ENCODE results near the gene RUNX2. TPM values are rescaled to one million over a fixed set of nuclear protein-coding genes. Genes with fewer than 3 reads are reported as not detected.

Gene RUNX2
- total and polyA plus RNA-seq, 2 of the 8 experiments (the other 6 are each of a cell fraction or from before 2014, with no cell fraction given): 0.26 to 1.2 TPM

DNA sequence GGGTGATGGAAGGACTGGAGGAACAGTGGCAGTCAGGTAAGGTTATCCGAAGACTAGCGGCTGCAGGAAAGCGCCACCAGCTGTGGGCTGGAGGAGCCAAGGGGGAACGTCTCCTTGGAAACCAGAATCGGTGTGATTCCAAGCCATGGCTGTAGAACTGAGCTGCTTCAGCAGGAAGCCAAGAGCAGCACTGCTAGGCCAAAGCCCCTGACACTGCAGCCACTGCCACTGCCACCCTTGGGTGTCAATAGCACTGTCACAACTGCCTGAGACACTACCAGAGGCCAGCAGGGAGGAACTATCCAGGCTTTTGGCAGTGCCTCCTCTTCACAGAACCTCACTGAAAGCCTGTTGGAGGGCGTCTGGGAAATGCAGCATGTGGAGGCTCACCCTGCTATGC lies 339.2 kb downstream of the RUNX2 start:
- POLR2A ChIA-PET (ENCODE audit: partially characterized antibody): no interaction called here
- TF ChIP-seq YY1 (IDR thresholded peaks at IDR 0.05; ENCODE audit: low read depth, low read length): no peak
- TF ChIP-seq HDAC6 (IDR thresholded peaks at IDR 0.05; ENCODE audit: low read depth, low read length): no peak
- no peaks in the 10 kb centered on the region for H3K79me1 ChIP-seq (ENCODE audit: low read depth, low read length)

More for the DNA sequence above, 339.2 kb downstream of the RUNX2 start:
- peaks cover 7% of the 10 kb centered on the region; the same call in 1 of the 2 replicates for H3K23me2 ChIP-seq (ENCODE audit: low read depth, low read length)
- no peak overlapping the region for H3K4me2 ChIP-seq (ENCODE audit: insufficient read depth in 1 of 2, low read depth in 2 of 2, low read length in 2 of 2)
- no peak overlapping the region for H3K27ac ChIP-seq (ENCODE audit: low read depth, low read length)
- H2BK5ac ChIP-seq (ENCODE audit: low read depth, low read length): 0 out of 2 replicates have a peak overlapping the region, but pooled peaks have one; percentile 56
- H2BK15ac ChIP-seq (ENCODE audit: low read length): peak overlapping the region; percentile 31; the same call in 1 of the 2 replicates
- no peak overlapping the region for H4K8ac ChIP-seq (ENCODE audit: extremely low read depth, insufficient read depth, low read length)
- CTCF ChIA-PET (ENCODE audit: partially characterized antibody): interaction anchor here (0.6 to 0.9 kb wide), 3 partner anchors 11 to 1536 kb away, joined by 3 to 4 read pairs (median 3); no protein-coding TSS in a partner anchor
- no peak overlapping the region for H2AFZ ChIP-seq (ENCODE audit: low read length)
- H3K14ac ChIP-seq (ENCODE audit: insufficient read length): no peak overlapping the region
- H2AK5ac ChIP-seq (ENCODE audit: low read depth, low read length): no peak overlapping the region
- no peak overlapping the region for H2BK20ac ChIP-seq (ENCODE audit: low read length)
- H3K79me2 ChIP-seq (ENCODE audit: control insufficient read depth in 1 of 2, insufficient read depth in 2 of 2, low read length in 2 of 2): no peaks in the 10 kb centered on the region
- no peak overlapping the region for H3K23ac ChIP-seq (ENCODE audit: insufficient read length)
- H3K4me1 ChIP-seq (replicated peaks in 1 of 4; ENCODE audit: control insufficient read depth in 3 of 4, insufficient read depth in 4 of 4, low read length in 3 of 4): peaks cover 0 to 11% (median 4%) of the 10 kb centered on the region in 4 experiments; a peak in 5 of 7 replicates
- H2BK120ac ChIP-seq (replicated peaks; ENCODE audit: low read depth, low read length): no peak overlapping the region
- no peaks in the 10 kb centered on the region for H4K20me1 ChIP-seq (replicated peaks in 1 of 2; ENCODE audit: control insufficient read depth in 1 of 2, insufficient read depth in 2 of 2, low read length in 2 of 2)
- no peak overlapping the region for H3K18ac ChIP-seq (ENCODE audit: extremely low read depth, low read length)
- 76% methylated on average over 6 of the region's 6 CpGs; no CpG with 5 or more reads in 1 of the 2 experiments for WGBS, 2 experiments (ENCODE audit: extremely low coverage in 1 of 2, insufficient coverage in 1 of 2, insufficient read length in 1 of 2, insufficient replicate concordance in 2 of 2, low coverage in 1 of 2, low lambda C conversion rate in 2 of 2, missing lambda C conversion rate in 1 of 2)
- no peak overlapping the region for H4K91ac ChIP-seq (replicated peaks; ENCODE audit: insufficient read length, low read length)
- no peak overlapping the region for H3K9ac ChIP-seq (replicated peaks in 1 of 4; ENCODE audit: extremely low read depth in 1 of 4, low read depth in 3 of 4, low read length in 3 of 4)
- H3K9me3 ChIP-seq (ENCODE audit: insufficient read depth in 2 of 2, low read depth in 1 of 2, low read length in 1 of 2): no peaks in the 10 kb centered on the region
- H3K27me3 ChIP-seq (replicated peaks in 1 of 4; ENCODE audit: control insufficient read depth in 3 of 4, extremely low read depth in 1 of 4, insufficient read depth in 3 of 4, low read length in 3 of 4): peaks cover 11 to 26% (median 24%) of the 10 kb centered on the region in 4 experiments
- no peak overlapping the region for H3K56ac ChIP-seq (replicated peaks; ENCODE audit: insufficient read length, low read depth, low read length)
- H4K5ac ChIP-seq (ENCODE audit: insufficient read length, low read depth, low read length): no peak overlapping the region
- FAIRE-seq: no peak
- no peak overlapping the region for H3K4ac ChIP-seq (replicated peaks; ENCODE audit: insufficient read length, low read depth, low read length)
- DNase-seq (ENCODE audit: low read depth in 1 of 2, low spot score in 2 of 2): no peak
- no peaks in the 10 kb centered on the region for H3K36me3 ChIP-seq (ENCODE audit: control insufficient read depth in 2 of 4, insufficient read depth in 4 of 4, low read length in 3 of 4)
- no peak overlapping the region for H2BK12ac ChIP-seq (ENCODE audit: low read depth, low read length)
- no peak overlapping the region for H3K4me3 ChIP-seq (ENCODE audit: extremely low read depth in 1 of 4, insufficient read depth in 2 of 4, low read depth in 3 of 4, low read length in 4 of 4)

All from H1 (cell line).